Keratinocyte (primary cell): ENCODE data around the gene QSOX1. TPM values are rescaled to one million over a fixed set of nuclear protein-coding genes. Genes with fewer than 3 reads are reported as not detected.

Experiments used
- DNase-seq: peaks from one replicate; pipeline ENCODE4 v3.0.0-alpha.2; 2011; ENCODE audit warnings: low read depth, missing footprints, low spot score
- FAIRE-seq: peaks from 2 replicates; lab custom pipeline; 2011; peaks lifted over from hg19 to GRCh38; lab: Jason Lieb, UNC
- H2AFZ ChIP-seq: 2 replicates; pipeline ENCODE4 v1.6.0; 2012; ENCODE audit warnings: low read length, control low read depth, inconsistent platforms; ENCODE audit not compliant: control insufficient read depth
- H3K27ac ChIP-seq: 2 replicates; pipeline ENCODE4 v1.5.1; 2011; ENCODE audit warnings: low read length; ENCODE audit not compliant: control insufficient read depth, insufficient read depth
- H3K27me3 ChIP-seq: 3 replicates; pipeline ENCODE4 v1.6.0; 2011; ENCODE audit warnings: low read length; ENCODE audit not compliant: control insufficient read depth, insufficient read depth; ENCODE audit errors: extremely low read depth
- H3K36me3 ChIP-seq, 2 experiments: 2 replicates in 1 of 2; 3 replicates in 1 of 2; pipeline ENCODE4 v1.5.1; 2011; ENCODE audit warnings: low read length in 2 of 2, mild to moderate bottlenecking in 1 of 2; ENCODE audit not compliant: control insufficient read depth in 2 of 2, insufficient read depth in 2 of 2; ENCODE audit errors: extremely low read depth in 1 of 2
- H3K4me1 ChIP-seq: 3 replicates; pipeline ENCODE4 v1.5.1; 2011; ENCODE audit warnings: low read length; ENCODE audit not compliant: control insufficient read depth, insufficient read depth; ENCODE audit errors: extremely low read depth
- H3K4me2 ChIP-seq: 3 replicates; pipeline ENCODE4 v1.6.0; 2011; ENCODE audit warnings: low read depth, low read length; ENCODE audit not compliant: control insufficient read depth, insufficient read depth; ENCODE audit errors: extremely low read depth
- H3K4me3 ChIP-seq, 3 experiments: fragments of 200-600 bp in 1 of 3; sonication (generic) in 1 of 3; 2 replicates in 2 of 3; 3 replicates in 1 of 3; pipeline ENCODE4 v1.5.1; 2011 to 2016; ENCODE audit warnings: low read length in 3 of 3, mild to moderate bottlenecking in 3 of 3, control low read depth in 2 of 3, inconsistent platforms in 1 of 3, low read depth in 1 of 3, mixed read lengths in 1 of 3, mixed run types in 1 of 3, moderate library complexity in 1 of 3; ENCODE audit not compliant: control insufficient read depth in 2 of 3, insufficient read depth in 2 of 3; ENCODE audit errors: extremely low read depth in 1 of 3
- H3K79me2 ChIP-seq: 2 replicates; pipeline ENCODE4 v1.6.0; 2012; ENCODE audit warnings: low read length; ENCODE audit not compliant: control insufficient read depth, insufficient read depth
- H3K9ac ChIP-seq: 3 replicates; pipeline ENCODE4 v1.6.0; 2011; ENCODE audit warnings: low read length; ENCODE audit not compliant: control insufficient read depth, insufficient read depth; ENCODE audit errors: extremely low read depth
- H3K9me1 ChIP-seq: 3 replicates; pipeline ENCODE4 v1.6.0; 2011; ENCODE audit warnings: low read length; ENCODE audit not compliant: control insufficient read depth, insufficient read depth; ENCODE audit errors: extremely low read depth
- H3K9me3 ChIP-seq: 2 replicates; pipeline ENCODE4 v1.5.1; 2012; ENCODE audit warnings: low read depth, low read length; ENCODE audit not compliant: control insufficient read depth
- H4K20me1 ChIP-seq: 3 replicates; pipeline ENCODE4 v1.6.0; 2011; ENCODE audit warnings: low read length; ENCODE audit not compliant: control insufficient read depth, insufficient read depth; ENCODE audit errors: extremely low read depth
- EZH2 ChIP-seq: IDR thresholded peaks from one replicate; pipeline ENCODE4 v1.6.1; 2012; ENCODE audit warnings: inconsistent platforms, mild to moderate bottlenecking, low read length, moderate library complexity
- dilution Hi-C: fragments of 300-500 bp; cut with MboI; formaldehyde crosslinking; loops from one replicate; pipeline ENCODE4 v1.7.0; 2020; ENCODE audit warnings: low sequenced_read_pairs; ENCODE audit not compliant: extremely low pct_ligation_motif_present
- polyA plus RNA-seq, 5 experiments: library from polyadenylated mRNA; depleted of rRNA in 3 of 5; stranded (reverse) in 3 of 5; stranded (forward) in 1 of 5; unstranded in 1 of 5; fragments of >200 nt; gene quantifications; 1 replicate in 1 of 5; 2 replicates in 3 of 5; 3 replicates in 1 of 5; pipeline versions ENCODE4 v1.2.1 to v1.2.3, GENCODE V29; 2011 to 2012; ENCODE audit warnings: missing spikeins in 2 of 5, low read depth in 1 of 5, low replicate concordance in 1 of 5
- TF ChIP-seq, protein P1 (sequence below), 3 experiments: IDR thresholded peaks in 1 of 3; conservative IDR thresholded peaks in 1 of 3; optimal IDR thresholded peaks in 1 of 3; 2 replicates in 2 of 3; 3 replicates in 1 of 3; pipeline versions ENCODE3 to v1.5.1; 2011; ENCODE audit warnings: low read length in 3 of 3, mild to moderate bottlenecking in 3 of 3, moderate library complexity in 2 of 3, control low read depth in 1 of 3, inconsistent platforms in 1 of 3; ENCODE audit not compliant: insufficient read depth in 2 of 3; ENCODE audit errors: extremely low read depth in 1 of 3

The QSOX1 gene
- polyA plus RNA-seq, 1 donor (not counting 4 experiments of a cell fraction or from before 2014, with no cell fraction given), result 57.6 TPM

GRCh38 chr1:180237869-180238476 lies 83.3 kb downstream of the QSOX1 start:
- no peak overlapping the region for H3K4me2 ChIP-seq
- H3K9me3 ChIP-seq, result no peaks in the 10 kb centered on the region
- no peak overlapping the region for H3K4me3 ChIP-seq
- no peaks in the 10 kb centered on the region for H3K36me3 ChIP-seq
- no peak overlapping the region for H3K27ac ChIP-seq
- TF ChIP-seq EZH2, result no peak
- TF ChIP-seq, protein P1, sequence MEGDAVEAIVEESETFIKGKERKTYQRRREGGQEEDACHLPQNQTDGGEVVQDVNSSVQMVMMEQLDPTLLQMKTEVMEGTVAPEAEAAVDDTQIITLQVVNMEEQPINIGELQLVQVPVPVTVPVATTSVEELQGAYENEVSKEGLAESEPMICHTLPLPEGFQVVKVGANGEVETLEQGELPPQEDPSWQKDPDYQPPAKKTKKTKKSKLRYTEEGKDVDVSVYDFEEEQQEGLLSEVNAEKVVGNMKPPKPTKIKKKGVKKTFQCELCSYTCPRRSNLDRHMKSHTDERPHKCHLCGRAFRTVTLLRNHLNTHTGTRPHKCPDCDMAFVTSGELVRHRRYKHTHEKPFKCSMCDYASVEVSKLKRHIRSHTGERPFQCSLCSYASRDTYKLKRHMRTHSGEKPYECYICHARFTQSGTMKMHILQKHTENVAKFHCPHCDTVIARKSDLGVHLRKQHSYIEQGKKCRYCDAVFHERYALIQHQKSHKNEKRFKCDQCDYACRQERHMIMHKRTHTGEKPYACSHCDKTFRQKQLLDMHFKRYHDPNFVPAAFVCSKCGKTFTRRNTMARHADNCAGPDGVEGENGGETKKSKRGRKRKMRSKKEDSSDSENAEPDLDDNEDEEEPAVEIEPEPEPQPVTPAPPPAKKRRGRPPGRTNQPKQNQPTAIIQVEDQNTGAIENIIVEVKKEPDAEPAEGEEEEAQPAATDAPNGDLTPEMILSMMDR (optimal IDR thresholded peaks at IDR 0.05 in 1 of 3, IDR thresholded peaks at IDR 0.05 in 1 of 3, conservative IDR thresholded peaks at IDR 0.05 in 1 of 3; ENCODE audit: extremely low read depth in 1 of 3, insufficient read depth in 2 of 3, low read length in 3 of 3), result no peak
- H3K9me1 ChIP-seq, result no peaks in the 10 kb centered on the region
- peaks cover 4% of the 10 kb centered on the region for H3K4me1 ChIP-seq
- dilution Hi-C loops, result no loop called here
- H2AFZ ChIP-seq, result no peak overlapping the region
- DNase-seq (no peak), FAIRE-seq (no peak)
- H4K20me1 ChIP-seq, result no peaks in the 10 kb centered on the region
- H3K9ac ChIP-seq, result no peak overlapping the region
- no peaks in the 10 kb centered on the region for H3K79me2 ChIP-seq
- H3K27me3 ChIP-seq, result peaks cover 92% of the 10 kb centered on the region

GRCh38 chr1:180238675-180239074 lies 84.0 kb downstream of the QSOX1 start:
- Histone ChIP-seq H3K27ac (no peak overlapping the region), H3K27me3 (peaks cover 85% of the 10 kb centered on the region), H3K4me1 (peaks cover 4% of the 10 kb centered on the region), H2AFZ (no peak overlapping the region), H4K20me1 (no peaks in the 10 kb centered on the region), H3K9ac (no peak overlapping the region), H3K36me3 (no peaks in the 10 kb centered on the region), H3K9me3 (no peaks in the 10 kb centered on the region), H3K4me3 (no peak overlapping the region), H3K79me2 (no peaks in the 10 kb centered on the region), H3K4me2 (no peak overlapping the region), H3K9me1 (no peaks in the 10 kb centered on the region)
- FAIRE-seq, result no peak
- dilution Hi-C loops, result no loop called here
- TF ChIP-seq, protein P1 (optimal IDR thresholded peaks at IDR 0.05 in 1 of 3, IDR thresholded peaks at IDR 0.05 in 1 of 3, conservative IDR thresholded peaks at IDR 0.05 in 1 of 3; ENCODE audit: extremely low read depth in 1 of 3, insufficient read depth in 2 of 3, low read length in 3 of 3), result no peak
- no peak for TF ChIP-seq EZH2
- no peak for DNase-seq
